GM12892 (cell line): Measurements from ENCODE around the gene TNFRSF19.
"Not testable (repeated sequence)": the region's sequence is repeated elsewhere in the genome, so short reads cannot be mapped to it uniquely, and the experiment has no call there.

Experiments used
- DNase-seq: peaks from one replicate; pipeline ENCODE4 v3.0.0; 2011; ENCODE audit not compliant: insufficient read length
- FAIRE-seq: peaks from 2 replicates; lab custom pipeline; 2011; peaks lifted over from hg19 to GRCh38; lab: Jason Lieb, UNC
- POLR2A ChIP-seq: IDR thresholded peaks from 2 replicates; pipeline ENCODE4 v1.6.1; 2011; ENCODE audit warnings: low read depth, low read length, control low read depth
- POLR2AphosphoS5 ChIP-seq: IDR thresholded peaks from 2 replicates; pipeline ENCODE4 v1.6.1; 2011; ENCODE audit warnings: low read depth, low read length, control low read depth
- TAF1 ChIP-seq: IDR thresholded peaks from 2 replicates; pipeline ENCODE4 v1.6.1; 2011; ENCODE audit warnings: low read depth, mild to moderate bottlenecking, control low read depth, low read length, borderline replicate concordance

Gene TNFRSF19

DNA sequence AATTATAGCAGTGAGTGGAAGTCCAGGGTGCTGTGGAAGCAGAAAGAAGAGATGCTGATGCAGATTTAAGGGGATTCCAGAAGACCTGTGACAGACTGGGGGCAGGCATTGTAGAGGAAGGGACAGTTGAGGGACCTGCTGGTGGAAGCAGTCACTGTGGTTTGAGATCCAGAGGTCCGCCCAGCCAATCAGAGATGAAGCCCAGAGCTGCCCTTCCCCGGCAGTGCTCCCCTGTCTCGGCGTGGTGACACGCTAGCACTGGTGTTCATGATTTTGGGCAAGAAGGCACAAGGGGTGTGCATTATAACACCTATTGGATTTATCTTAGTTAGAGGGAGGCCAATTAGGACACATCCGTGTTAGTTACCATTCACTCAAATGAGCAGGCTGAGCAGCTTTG lies 16.1 kb downstream of the TNFRSF19 start:
- DNase-seq (no peak), FAIRE-seq (no peak)
- TF ChIP-seq POLR2A (no peak), TAF1 (no peak), POLR2AphosphoS5 (no peak)

DNA sequence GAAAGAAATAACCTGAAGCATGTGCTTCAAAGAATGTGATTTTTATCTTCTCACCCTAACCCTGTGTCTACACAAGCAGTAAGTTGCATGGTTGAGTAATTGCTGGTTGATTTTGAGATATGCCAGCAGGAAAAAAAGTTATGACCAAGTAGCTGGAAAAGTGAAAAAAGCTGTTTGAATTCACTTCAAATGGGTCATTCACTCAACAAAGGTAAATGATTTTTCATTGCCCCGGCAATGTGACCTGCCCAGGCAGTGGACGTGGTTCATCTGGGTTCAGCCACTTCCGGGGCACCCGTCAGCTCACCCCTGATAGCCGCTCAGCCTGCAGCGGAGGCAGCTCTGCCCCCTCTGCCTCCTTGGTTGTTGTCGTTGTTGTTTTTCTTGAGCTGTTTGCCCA lies 18.5 kb downstream of the TNFRSF19 start:
- TF ChIP-seq POLR2AphosphoS5, result no peak
- no peak for FAIRE-seq
- no peak for DNase-seq

DNA sequence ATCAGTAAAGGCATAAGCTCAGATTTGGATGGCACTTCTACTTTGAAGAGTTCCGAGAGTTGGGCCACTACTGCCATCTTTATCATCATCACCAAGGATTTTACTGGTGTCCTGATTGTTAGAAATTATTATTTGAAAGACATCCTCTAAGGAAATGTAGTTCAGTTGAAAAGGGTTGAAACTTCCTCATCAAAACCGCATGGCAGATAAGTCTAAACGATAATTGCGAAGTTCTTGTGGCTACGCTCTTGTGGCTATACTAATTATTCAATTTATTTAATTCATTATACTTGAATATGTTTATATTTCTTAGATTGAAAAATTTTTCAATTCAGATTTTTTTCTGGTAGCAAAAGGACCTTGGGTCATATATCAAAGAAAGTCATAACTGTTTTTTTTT lies 22.4 kb downstream of the TNFRSF19 start:
- FAIRE-seq, result no peak
- TF ChIP-seq POLR2A (no peak), POLR2AphosphoS5 (no peak), TAF1 (no peak)
- no peak for DNase-seq

DNA sequence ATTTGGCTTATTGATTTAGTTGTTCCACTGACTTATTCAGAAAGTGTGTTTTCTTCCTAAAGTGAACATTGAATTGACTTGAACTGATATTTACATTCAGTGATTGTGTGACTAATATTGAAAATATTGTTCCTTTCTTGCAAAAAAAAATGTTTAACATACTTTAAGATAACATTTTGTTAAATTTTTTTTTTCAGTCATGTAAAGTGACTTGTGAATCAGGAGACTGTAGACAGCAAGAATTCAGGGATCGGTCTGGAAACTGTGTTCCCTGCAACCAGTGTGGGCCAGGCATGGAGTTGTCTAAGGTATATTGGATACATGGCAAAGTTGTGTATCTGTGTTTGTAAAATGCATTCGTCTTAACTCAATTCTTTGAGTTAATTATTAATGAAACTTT lies 22.9 kb downstream of the TNFRSF19 start:
- TF ChIP-seq POLR2AphosphoS5 (no peak), TAF1 (no peak), POLR2A (no peak)
- DNase-seq (no peak), FAIRE-seq (no peak)

DNA sequence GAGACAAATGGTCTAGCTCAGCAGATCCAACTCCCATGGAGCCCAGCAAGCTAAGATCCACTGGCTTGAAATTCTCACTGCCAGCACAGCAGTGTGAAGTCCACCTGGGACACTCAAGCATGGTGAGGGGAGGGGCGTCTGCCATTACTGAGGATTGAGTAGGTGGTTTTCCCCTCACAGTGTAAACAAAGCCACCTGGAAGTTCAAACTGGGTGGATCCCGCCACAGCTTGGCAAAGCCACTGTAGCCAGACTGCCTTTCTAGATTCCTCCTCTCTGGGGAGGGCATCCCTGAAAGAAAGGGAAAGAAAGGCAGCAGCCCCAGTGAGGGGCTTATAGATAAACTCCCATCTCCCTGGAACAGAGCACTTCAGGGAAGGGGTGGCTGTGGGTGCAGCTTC lies 24.1 kb downstream of the TNFRSF19 start:
- not testable (repeated sequence) for DNase-seq, FAIRE-seq

DNA sequence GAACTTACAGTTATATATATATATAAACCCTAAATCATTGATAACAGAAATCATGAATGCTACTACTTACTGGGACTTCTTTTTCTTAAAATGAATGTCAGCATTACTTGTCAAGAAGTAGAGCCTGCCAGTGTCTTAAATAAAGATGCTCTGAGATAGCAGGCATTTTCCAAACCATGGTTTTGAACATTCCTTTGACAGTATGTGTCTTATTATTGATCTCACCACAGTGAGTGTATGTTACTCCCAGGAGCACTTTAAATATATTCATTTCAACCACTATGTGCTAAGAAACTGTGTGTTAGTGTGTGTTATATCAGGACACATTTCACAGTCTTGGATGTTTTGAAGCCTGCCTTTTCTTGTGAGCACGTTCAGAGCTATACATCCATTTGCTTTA lies 28.2 kb downstream of the TNFRSF19 start:
- DNase-seq (no peak), FAIRE-seq (no peak)
- no peak for TF ChIP-seq POLR2A
- no peak for TF ChIP-seq TAF1
- no peak for TF ChIP-seq POLR2AphosphoS5

DNA sequence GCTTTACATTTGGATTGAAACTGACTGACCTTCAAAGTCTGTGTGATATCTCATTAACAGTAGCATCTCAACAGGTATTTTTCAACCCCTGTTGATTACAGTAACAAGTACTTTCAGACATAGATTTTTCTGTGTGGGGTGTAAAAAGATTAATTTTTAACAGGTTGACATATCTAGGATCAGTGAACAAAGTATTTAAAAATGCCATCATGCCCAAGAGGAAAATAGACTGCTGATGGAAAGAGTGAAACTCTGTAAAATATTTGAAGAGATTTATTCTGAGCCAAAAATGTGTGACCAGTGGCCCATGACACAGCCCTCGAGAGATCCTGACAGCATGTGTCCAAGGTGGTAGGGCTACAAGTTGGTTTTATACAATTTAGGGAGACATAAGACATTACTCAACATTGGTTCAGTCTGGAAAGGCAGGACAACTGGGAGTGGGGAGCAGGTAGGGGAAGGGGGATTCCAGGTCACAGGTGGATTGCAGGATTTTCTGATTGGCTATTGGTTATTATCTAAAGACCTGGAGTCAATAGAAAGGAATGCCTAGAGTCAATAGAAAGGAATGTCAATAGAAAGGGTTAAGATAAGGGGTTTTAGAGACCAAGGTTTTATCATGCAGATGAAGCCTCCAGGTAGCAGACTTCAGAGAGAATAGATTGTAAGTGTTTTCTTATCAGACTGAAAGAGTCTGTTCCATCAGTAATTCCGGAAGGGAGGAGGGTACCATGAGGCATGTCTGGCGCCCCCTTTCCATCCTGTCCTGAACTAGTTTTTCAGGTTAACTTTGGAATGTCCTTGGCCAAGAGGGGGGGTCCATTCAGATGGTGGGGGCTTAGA lies 29.1 kb downstream of the TNFRSF19 start:
- TF ChIP-seq POLR2A (no peak), TAF1 (no peak), POLR2AphosphoS5 (no peak)
- FAIRE-seq (no peak), DNase-seq (no peak)

DNA sequence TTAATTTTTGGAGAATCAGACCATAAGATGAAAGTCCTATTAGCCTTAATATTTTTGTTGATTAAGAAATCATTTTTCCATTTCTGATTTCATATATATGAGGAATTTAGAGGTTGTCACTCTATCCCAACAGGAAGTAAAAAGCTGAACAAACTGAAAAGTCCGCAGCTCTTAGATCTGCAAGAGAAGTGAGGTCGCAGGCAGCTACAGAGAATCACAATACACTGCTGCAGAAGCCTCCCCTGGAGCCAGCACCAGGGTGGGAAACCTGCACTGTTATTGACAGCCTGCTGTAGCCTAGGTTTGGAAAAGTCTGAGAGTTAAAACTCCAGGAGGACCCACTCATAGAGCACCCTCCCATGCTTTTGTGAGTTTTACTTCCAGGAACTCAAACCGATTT lies 29.9 kb downstream of the TNFRSF19 start:
- TF ChIP-seq POLR2AphosphoS5 (no peak), TAF1 (no peak), POLR2A (no peak)
- FAIRE-seq (no peak), DNase-seq (no peak)

DNA sequence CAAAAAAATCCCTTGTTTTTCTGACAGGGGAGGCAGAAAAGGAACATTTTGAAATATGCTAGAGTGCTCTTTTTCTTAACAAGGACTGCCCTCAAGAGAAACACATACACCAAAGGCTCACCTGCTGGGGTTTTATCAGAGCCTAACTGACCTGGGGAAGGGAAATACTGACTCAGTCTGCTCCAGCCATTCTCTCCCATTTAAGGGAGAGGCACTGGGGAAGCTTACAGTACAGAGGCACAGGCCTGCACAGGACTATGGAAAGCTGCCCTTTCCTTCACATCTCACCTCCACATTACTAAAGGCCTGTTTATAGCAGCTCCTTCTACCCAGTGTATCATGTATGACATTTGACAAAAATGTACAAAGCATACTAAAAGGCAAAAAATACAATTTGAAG lies 30.3 kb downstream of the TNFRSF19 start:
- no peak for FAIRE-seq
- no peak for DNase-seq
- no peak for TF ChIP-seq POLR2AphosphoS5
- no peak for TF ChIP-seq POLR2A
- no peak for TF ChIP-seq TAF1

DNA sequence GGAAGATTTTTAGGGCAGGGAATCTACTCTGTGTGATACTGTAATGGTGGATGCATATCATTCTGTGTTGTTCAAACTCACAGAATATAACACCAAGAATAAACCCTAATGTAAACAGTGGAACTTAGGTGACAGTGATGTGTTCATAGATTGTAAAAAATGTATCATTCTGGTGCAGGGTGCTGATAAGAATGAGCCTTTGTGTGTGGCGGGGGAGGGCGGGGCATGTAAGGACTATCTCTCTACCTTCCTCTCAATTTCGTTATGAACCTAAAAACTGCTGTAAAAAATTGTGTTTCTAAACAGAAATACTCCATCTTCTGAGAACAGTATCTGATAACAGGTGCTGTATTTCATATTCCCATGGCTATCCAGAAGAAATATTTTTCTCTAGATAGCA lies 35.6 kb downstream of the TNFRSF19 start:
- FAIRE-seq (no peak), DNase-seq (no peak)
- TF ChIP-seq TAF1 (no peak), POLR2A (no peak), POLR2AphosphoS5 (no peak)

DNA sequence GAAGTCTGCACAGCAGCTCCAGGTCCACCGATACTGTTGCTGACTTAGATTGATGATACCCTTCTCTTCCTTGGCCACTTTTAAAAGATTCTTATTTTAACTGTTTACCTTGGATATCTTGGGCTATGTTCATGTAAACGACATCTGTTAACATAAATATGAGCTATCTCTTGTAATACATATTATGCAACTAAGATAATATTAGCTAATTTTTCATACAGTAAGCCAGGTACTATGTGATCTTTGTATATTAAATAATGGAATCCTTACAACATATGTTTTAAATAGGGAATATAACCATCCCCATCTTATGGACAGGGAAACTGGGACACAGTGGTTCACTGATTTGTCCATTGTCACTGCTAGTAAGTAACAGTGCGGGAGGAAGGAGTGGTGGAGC lies 37.9 kb downstream of the TNFRSF19 start:
- DNase-seq (no peak), FAIRE-seq (no peak)
- TF ChIP-seq POLR2AphosphoS5 (no peak), TAF1 (no peak), POLR2A (no peak)

DNA sequence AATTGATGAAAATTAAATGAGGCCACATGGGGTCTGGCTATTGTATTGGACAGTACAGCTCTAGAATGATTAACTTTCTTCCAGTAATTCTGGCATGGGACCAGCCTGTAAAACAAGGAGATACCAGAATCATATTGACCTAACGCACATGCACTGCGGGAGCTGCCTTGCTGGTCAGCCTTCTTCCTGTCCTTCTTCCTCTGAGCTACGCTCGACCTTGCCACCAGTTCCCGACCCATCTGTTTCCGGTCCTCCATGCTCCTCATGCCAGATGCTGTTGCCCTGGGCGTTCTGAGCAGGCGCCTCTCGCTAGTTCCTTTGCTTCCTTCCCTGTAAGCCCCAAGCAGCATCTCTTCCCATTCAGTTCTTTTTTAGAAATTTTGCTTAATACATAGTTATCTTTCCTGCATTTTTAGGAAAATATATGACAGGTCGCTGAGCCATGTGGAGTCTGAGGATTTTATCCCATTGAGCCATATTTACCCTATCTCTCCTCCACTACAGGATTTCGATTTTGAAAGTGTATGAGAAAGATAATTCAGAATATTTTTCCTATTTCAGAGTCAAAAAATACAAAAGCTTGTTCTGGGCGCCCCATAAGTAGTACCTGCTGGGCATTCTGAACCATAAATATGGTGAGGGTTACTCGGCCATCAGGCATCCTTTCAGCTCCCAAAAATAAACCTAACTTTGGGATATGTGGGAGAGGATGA lies 38.6 kb downstream of the TNFRSF19 start:
- no peak for FAIRE-seq
- no peak for TF ChIP-seq POLR2AphosphoS5
- TF ChIP-seq POLR2A, result no peak
- TF ChIP-seq TAF1, result no peak
- DNase-seq, result no peak

DNA sequence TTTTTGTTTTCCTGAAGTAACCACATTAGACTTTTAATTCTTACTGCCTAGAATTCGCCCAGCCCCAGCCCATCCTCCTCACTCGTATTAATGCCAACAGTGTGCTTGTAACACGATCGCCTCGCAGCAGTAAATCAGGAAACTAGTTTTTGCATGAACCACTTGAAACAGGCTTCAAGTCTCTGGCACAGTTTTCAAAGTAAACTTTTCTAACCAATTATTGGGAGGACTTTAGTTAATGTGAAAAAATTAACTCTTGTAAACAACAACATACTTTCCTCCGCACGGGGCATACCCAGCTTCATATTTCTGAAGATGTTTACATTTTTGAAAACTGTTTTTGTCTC lies 39.2 kb downstream of the TNFRSF19 start:
- FAIRE-seq, result no peak
- DNase-seq, result no peak
- no peak for TF ChIP-seq POLR2AphosphoS5
- no peak for TF ChIP-seq TAF1
- TF ChIP-seq POLR2A, result no peak
